ENCODE data around the gene ARL2.

DNA sequence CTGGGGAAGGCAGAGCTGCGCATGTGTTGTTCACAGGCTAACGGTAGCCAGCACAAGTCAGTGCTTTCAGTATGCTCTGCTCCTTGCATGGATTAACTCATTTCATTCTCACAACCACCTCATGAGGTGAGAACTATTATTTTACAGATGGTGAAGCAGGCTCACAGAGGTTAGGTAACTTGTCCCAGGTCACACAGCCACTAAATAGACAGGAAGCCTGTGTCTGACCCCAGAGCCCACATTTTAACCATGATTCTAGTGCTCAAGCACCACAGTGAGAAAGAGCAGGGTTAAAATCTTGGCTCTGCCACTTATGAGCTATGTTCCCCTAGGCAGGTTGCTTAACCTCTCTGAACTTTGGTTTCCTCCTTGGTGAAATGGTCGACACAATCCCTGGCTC, 7.0 kb downstream of the ARL2 start:
- TF ChIP-seq, protein P1, sequence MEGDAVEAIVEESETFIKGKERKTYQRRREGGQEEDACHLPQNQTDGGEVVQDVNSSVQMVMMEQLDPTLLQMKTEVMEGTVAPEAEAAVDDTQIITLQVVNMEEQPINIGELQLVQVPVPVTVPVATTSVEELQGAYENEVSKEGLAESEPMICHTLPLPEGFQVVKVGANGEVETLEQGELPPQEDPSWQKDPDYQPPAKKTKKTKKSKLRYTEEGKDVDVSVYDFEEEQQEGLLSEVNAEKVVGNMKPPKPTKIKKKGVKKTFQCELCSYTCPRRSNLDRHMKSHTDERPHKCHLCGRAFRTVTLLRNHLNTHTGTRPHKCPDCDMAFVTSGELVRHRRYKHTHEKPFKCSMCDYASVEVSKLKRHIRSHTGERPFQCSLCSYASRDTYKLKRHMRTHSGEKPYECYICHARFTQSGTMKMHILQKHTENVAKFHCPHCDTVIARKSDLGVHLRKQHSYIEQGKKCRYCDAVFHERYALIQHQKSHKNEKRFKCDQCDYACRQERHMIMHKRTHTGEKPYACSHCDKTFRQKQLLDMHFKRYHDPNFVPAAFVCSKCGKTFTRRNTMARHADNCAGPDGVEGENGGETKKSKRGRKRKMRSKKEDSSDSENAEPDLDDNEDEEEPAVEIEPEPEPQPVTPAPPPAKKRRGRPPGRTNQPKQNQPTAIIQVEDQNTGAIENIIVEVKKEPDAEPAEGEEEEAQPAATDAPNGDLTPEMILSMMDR (conservative IDR thresholded peaks at IDR 0.05 in 1 of 2, IDR thresholded peaks at IDR 0.05 in 1 of 2; ENCODE audit: low read depth in 1 of 2, low read length in 2 of 2) = no peak
- TF ChIP-seq EZH2 (IDR thresholded peaks at IDR 0.05; ENCODE audit: low read length, missing control alignments) = no peak
